GM20431 (cell line): ENCODE results near the gene KNSTRN.

Experiments
- in situ Hi-C: fragments of 300-500 bp; cut with MseI, MboI; formaldehyde crosslinking; loops from one replicate; pipeline ENCODE4 v1.15.0; 2020; ENCODE audit warnings: low sequenced_read_pairs; ENCODE audit not compliant: unreplicated experiment

The KNSTRN gene

DNA sequence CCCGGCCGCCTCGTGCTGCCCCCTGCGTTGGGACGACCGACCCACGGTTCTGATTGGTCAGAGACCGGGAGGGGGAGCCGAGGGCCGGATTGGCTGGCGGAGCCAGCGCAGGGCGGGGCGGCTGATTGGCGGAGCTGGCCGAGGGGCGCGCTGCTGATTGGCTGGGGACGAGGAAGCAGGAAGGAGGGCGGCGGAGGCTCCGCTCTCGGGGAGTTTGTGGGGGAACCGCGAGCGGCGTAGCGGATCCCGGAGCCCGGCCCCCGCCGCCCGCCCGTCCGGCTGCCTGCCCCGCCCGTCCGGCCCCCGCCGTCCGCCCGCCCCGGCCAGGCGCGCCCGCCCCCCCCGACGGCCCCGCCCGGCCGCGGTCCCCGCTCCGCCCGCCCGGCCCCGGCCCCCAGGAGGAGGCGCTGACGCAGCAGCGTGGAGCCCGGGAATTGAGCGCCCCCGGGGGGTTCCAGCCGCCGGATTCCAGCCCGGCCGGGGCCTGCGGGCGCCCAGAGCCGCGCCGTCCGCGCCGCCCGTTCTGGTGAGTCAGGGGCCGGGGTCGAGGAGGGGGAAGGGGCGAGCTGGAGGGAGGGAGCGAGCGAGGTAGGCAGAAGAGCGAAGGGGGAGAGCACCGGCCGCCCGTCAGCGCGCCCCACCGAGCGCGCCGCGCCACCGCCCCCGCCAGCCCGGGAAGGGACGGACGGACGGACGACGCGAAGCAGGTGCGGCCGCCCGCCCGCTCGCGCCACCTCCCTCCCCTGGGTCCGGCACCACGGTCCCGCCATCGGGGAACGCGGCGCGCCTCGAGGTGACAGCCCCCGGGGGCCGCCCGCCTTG is 58.4 kb downstream of the KNSTRN start, which contains the start of gene BAHD1:
Gene BAHD1, plus strand, starts transcription at position 211 of the 822 bp plus-strand sequence. CDS start 17,512 bp downstream, outside the sequence.
- in situ Hi-C loops, result no loop called here

DNA sequence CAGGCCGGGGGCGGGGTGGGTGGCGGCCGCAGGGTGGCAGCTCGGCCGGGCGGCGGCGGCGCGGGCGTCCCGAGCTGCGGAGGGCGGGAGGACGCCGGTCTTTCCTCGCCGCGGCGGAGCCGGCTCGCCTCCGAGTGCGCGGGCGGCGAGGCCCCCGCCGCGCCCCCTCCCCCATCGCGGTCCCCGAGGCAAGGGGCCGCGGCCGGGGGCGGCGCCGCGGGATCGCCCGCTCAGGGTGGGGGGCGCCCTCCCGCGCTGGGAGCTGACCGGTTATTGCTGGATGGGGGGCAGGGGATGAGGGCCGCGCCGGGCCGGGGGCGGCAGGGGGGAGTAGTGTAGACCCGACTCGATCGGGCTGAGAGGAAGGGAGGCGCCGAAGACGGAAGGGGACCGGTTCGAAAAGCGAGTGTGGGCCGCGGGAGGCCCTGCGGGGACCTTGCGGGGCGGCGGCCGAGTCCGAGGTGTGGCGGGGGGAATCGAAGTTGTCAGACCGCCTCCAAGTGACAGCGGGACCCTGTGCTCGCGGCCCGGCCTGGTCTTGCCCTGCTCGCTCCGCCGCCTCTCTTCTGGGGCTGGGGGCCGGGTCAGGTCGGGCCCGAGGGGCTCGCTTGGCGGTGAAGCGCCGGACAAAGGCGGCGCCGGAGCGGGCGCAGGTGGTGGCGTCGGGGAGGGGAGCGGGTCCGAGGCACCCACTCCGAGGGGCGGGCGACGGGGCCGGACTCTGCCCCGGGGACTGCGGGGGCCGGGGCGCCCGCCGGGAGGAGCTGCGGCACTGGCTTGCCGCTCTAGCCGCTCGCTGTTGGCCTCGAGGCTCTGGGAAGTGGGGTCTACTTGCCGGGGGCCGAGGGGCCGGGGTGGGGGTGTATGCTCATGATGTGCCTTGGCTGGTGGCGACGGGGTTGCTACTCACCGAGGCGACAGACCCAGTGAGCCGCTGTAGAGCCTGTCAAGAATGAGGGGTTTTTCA is 59.3 kb downstream of the KNSTRN start:
- in situ Hi-C loops, result no loop called here

DNA sequence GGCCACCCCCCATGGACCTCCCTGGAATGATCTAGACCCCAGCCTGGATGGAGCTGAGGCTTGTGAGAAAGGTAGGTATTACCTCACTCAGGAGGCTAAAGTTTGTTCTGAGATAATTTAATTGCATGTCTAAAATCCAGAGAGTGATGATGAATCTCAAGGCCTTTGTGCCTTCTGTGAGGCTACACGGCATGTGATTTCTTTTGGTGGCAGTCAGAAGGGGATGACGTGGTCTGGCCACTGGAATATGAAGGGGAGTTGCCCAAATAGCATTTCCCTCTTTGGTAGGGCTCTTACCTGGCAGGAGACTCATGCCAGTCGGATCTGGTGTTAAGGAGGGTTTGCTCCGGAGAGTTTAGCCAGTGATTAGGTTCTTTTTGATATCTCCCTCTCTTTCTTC is 60.7 kb downstream of the KNSTRN start:
- in situ Hi-C loops, result no loop called here

DNA sequence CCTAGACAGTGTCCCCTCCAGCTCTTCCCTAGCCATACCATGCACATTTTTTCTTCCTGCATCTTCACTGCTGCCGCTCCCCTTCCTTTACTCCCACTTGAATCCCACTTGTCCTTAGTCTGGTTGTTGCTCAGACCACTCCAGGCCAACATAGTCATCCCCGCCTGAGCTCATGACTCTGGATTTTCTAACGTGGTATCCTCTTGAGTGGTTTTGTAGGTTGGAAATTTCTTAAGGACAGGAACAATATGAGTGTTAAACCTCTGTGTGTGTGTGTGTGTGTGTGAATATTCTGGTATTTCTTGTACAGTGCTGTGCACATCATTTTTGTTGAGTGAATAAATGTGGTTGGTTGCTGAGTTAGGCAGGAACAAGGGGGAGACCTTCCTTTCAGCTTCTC is 61.3 kb downstream of the KNSTRN start:
- in situ Hi-C loops, result no loop called here
